Measurements from ENCODE around the gene ACAP2.

DNA sequence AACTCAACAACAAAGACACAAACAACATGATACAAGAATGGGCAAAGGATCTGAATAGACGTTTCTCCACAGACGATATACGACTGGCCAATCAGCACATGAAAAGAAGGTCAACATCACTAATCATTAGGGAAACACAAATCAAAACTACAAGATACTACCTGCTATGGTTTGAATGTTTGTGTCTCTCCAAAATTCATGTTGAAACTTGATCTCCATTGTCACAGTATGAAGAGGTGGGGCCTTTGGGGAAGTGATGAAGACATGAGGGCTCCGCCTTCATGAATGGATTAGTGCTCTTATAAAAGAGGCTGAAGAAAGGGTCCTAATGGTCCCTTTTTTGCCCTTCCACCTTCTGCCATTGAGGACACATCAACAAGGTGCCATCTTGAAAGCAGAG lies 32.3 kb downstream of the ACAP2 start:
- TF ChIP-seq POLR2A (IDR thresholded peaks at IDR 0.05; ENCODE audit: low read depth, low read length), result no peak
- no peak for TF ChIP-seq POLR2AphosphoS5 (IDR thresholded peaks at IDR 0.05; ENCODE audit: low read depth, low read length)
- no peak for TF ChIP-seq PAX5 (IDR thresholded peaks at IDR 0.05; ENCODE audit: insufficient read depth, low read length, severe bottlenecking)
- TF ChIP-seq SPI1 (IDR thresholded peaks at IDR 0.05; ENCODE audit: low read depth, low read length), result no peak
- TF ChIP-seq TAF1 (IDR thresholded peaks at IDR 0.05; ENCODE audit: low read depth, low read length), result no peak

Data from GM12891 (cell line).